Neuronal stem cell (in vitro differentiated cells): ENCODE results near the gene SMIM44.

Source experiments
- DNase-seq: peaks from one replicate; pipeline ENCODE4 v3.0.0-alpha.2; 2013; ENCODE audit warnings: low spot score
- H2AFZ ChIP-seq: one replicate; pipeline ENCODE4 v1.6.1; 2013; ENCODE audit warnings: mild to moderate bottlenecking, low read length, inconsistent platforms
- H2AK5ac ChIP-seq: 2 replicates; pipeline ENCODE4 v1.6.1; 2013; ENCODE audit warnings: low read depth, mild to moderate bottlenecking, inconsistent platforms, low read length, moderate library complexity, mixed read lengths
- H2BK120ac ChIP-seq: 2 replicates; pipeline ENCODE4 v1.6.1; 2013; ENCODE audit warnings: low read depth, mild to moderate bottlenecking, inconsistent platforms, low read length, moderate library complexity, mixed read lengths
- H2BK12ac ChIP-seq: one replicate; pipeline ENCODE4 v1.6.1; 2013; ENCODE audit warnings: low read length, inconsistent platforms
- H2BK15ac ChIP-seq: 2 replicates; pipeline ENCODE4 v1.6.1; 2013; ENCODE audit warnings: mild to moderate bottlenecking, low read length, inconsistent platforms, mixed read lengths
- H2BK5ac ChIP-seq: one replicate; pipeline ENCODE4 v1.6.1; 2013; ENCODE audit warnings: inconsistent platforms, mild to moderate bottlenecking, low read length, moderate library complexity
- H3K14ac ChIP-seq: one replicate; pipeline ENCODE4 v1.6.1; 2013; ENCODE audit warnings: low read length, inconsistent platforms
- H3K18ac ChIP-seq: 2 replicates; pipeline ENCODE4 v1.6.1; 2013; ENCODE audit warnings: low read length, inconsistent platforms
- H3K23ac ChIP-seq: 2 replicates; pipeline ENCODE4 v1.6.1; 2013; ENCODE audit warnings: low read depth, mild to moderate bottlenecking, mixed read lengths, low read length, inconsistent platforms; ENCODE audit not compliant: poor library complexity
- H3K27ac ChIP-seq: replicated peaks from 3 replicates; pipeline ENCODE4 v1.5.1; 2013; ENCODE audit warnings: low read length, inconsistent platforms
- H3K27me3 ChIP-seq, 3 experiments: 2 replicates each; pipeline ENCODE4 v1.6.1; 2013; ENCODE audit warnings: low read length in 3 of 3, mild to moderate bottlenecking in 2 of 3, inconsistent platforms in 1 of 3, low read depth in 1 of 3, mixed read lengths in 1 of 3, moderate library complexity in 1 of 3; ENCODE audit not compliant: control insufficient read depth in 3 of 3, insufficient read depth in 3 of 3
- H3K36me3 ChIP-seq, 2 donors: replicated peaks in 1 of 2; 2 replicates each; pipeline ENCODE4 v1.6.1; 2013; ENCODE audit warnings: low read length in 2 of 2; ENCODE audit not compliant: control insufficient read depth in 2 of 2, insufficient read depth in 2 of 2
- H3K4ac ChIP-seq: 2 replicates; pipeline ENCODE4 v1.6.1; 2013; ENCODE audit warnings: inconsistent platforms, mild to moderate bottlenecking, low read length, moderate library complexity
- H3K4me1 ChIP-seq, 2 donors: 1 replicate in 1 of 2; 2 replicates in 1 of 2; pipeline ENCODE4 v1.6.1; 2013; ENCODE audit warnings: low read length in 2 of 2, low read depth in 1 of 2; ENCODE audit not compliant: control insufficient read depth in 2 of 2, insufficient read depth in 1 of 2
- H3K4me2 ChIP-seq: one replicate; pipeline ENCODE4 v1.6.1; 2013; ENCODE audit warnings: mild to moderate bottlenecking, low read length, inconsistent platforms; ENCODE audit not compliant: insufficient read depth, poor library complexity, severe bottlenecking
- H3K4me3 ChIP-seq, 2 donors: 2 replicates each; pipeline ENCODE4 v1.5.1; 2013; ENCODE audit warnings: low read length in 2 of 2, mild to moderate bottlenecking in 2 of 2, inconsistent platforms in 1 of 2, moderate library complexity in 1 of 2
- H3K79me1 ChIP-seq: one replicate; pipeline ENCODE4 v1.6.1; 2013; ENCODE audit warnings: low read depth, mild to moderate bottlenecking, inconsistent platforms, low read length, moderate library complexity
- H3K9ac ChIP-seq: one replicate; pipeline ENCODE4 v1.6.1; 2013; ENCODE audit warnings: mild to moderate bottlenecking, low read depth, low read length, inconsistent platforms; ENCODE audit not compliant: poor library complexity
- H3K9me3 ChIP-seq, 2 donors: replicated peaks in 1 of 2; 2 replicates each; pipeline versions ENCODE3 to v1.6.1; 2013; ENCODE audit warnings: low read length in 2 of 2, mild to moderate bottlenecking in 2 of 2, inconsistent platforms in 1 of 2, low read depth in 1 of 2, mixed read lengths in 1 of 2, moderate library complexity in 1 of 2; ENCODE audit not compliant: control insufficient read depth in 2 of 2, insufficient read depth in 1 of 2
- H4K8ac ChIP-seq: one replicate; pipeline ENCODE4 v1.6.1; 2013; ENCODE audit warnings: low read depth, mild to moderate bottlenecking, inconsistent platforms, low read length, moderate library complexity
- H4K91ac ChIP-seq: one replicate; pipeline ENCODE4 v1.6.1; 2013; ENCODE audit warnings: low read length, low read depth, mild to moderate bottlenecking, inconsistent platforms; ENCODE audit not compliant: poor library complexity
- WGBS, 2 donors: extraction: QIAGEN DNeasy Blood & Tissue Kit; methylation state at CpG; one replicate each; pipeline ENCODE4 v1.1.7; 2013; ENCODE audit warnings: missing lambda C conversion rate in 2 of 2, mixed read lengths in 1 of 2; ENCODE audit not compliant: insufficient read length in 2 of 2, insufficient replicate concordance in 1 of 2; ENCODE audit errors: extremely low coverage in 2 of 2; 5-methylcytosine and 5-hydroxymethylcytosine counted together

Gene SMIM44

DNA sequence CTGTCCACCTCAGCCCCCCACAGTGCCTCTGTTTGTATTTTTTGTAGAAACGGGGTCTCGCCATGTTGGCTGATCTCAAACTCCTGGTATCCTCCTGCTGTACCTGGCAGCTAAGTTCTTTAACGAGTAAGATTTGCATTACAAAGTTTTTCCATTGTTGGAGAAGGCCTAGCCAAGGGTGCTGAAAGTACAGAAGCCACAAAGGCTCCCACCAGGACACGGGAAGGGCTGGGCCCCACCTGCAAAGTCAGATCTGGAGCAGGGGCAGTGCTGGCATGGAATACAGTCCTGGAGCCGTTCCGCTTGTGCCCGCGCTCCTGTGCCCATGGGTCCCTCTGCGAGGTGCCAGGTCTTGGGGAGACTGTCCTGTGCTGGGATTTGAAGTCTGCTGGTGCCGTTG lies 35.0 kb upstream of the SMIM44 start:
- H3K23ac ChIP-seq = no peak overlapping the region
- H3K36me3 ChIP-seq = peaks cover 14 to 83% of the 10 kb centered on the region in 2 donors
- H4K91ac ChIP-seq = no peak overlapping the region
- no peak overlapping the region for H2BK12ac ChIP-seq
- no peak overlapping the region for H2AFZ ChIP-seq
- peaks cover 0 to 2% (median 0%) of the 10 kb centered on the region in 3 experiments for H3K27me3 ChIP-seq
- no peaks in the 10 kb centered on the region for H3K9me3 ChIP-seq
- no peak overlapping the region for H3K4me3 ChIP-seq
- no peak overlapping the region for H3K4ac ChIP-seq
- no peaks in the 10 kb centered on the region for H3K4me1 ChIP-seq
- H4K8ac ChIP-seq = no peak overlapping the region
- H3K9ac ChIP-seq = no peak overlapping the region
- H2AK5ac ChIP-seq = no peak overlapping the region
- H3K14ac ChIP-seq = no peak overlapping the region
- H2BK120ac ChIP-seq = no peak overlapping the region
- no peak for DNase-seq
- H3K27ac ChIP-seq = no peak overlapping the region
- peaks cover 51% of the 10 kb centered on the region for H3K79me1 ChIP-seq
- H3K4me2 ChIP-seq = peak overlapping the region; percentile 2
- peak overlapping the region; percentile 39 for H2BK5ac ChIP-seq
- H2BK15ac ChIP-seq = no peak overlapping the region
- no peak overlapping the region for H3K18ac ChIP-seq
- no CpG with 5 or more reads among the region's 10 CpGs for WGBS, 2 donors

DNA sequence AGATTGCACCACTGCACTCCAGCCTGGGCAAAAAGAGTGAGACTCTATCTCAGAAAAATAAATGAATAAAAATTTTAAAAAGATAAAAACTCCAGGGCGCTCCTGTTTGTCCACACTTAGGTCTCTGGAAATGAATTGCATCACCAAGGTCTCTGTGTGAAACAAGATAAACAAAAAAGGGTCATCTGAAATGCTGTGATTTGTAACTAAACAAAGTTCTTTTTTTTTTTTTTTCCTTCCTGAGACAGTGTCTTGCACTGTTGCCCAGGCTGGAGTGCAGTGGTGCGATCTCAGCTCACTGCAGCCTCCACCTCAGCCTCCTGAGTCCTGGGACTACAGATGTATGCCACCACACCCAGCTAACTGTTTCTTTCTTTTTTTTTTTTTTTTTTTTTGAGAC lies 34.4 kb upstream of the SMIM44 start:
- Histone ChIP-seq H3K36me3 (peaks cover 12 to 83% of the 10 kb centered on the region in 2 donors), H2AK5ac (no peak overlapping the region), H3K27ac (no peak overlapping the region), H4K8ac (no peak overlapping the region), H3K4me3 (no peak overlapping the region), H3K4me1 (no peaks in the 10 kb centered on the region), H3K4ac (no peak overlapping the region), H3K9ac (no peak overlapping the region), H2BK120ac (no peak overlapping the region), H3K14ac (no peak overlapping the region), H2BK15ac (no peak overlapping the region), H3K4me2 (no peak overlapping the region), H4K91ac (no peak overlapping the region), H3K9me3 (no peaks in the 10 kb centered on the region), H3K18ac (no peak overlapping the region), H2AFZ (no peak overlapping the region), H3K23ac (no peak overlapping the region), H3K79me1 (peaks cover 52% of the 10 kb centered on the region), H2BK12ac (no peak overlapping the region), H3K27me3 (peaks cover 0 to 2% (median 0%) of the 10 kb centered on the region in 3 experiments), H2BK5ac (no peak overlapping the region)
- no peak for DNase-seq
- no CpG with 5 or more reads among the region's 2 CpGs for WGBS, 2 donors

GRCh38 chr19:3516675-3517207 lies 33.5 kb upstream of the SMIM44 start:
- Histone ChIP-seq H3K18ac (no peak overlapping the region), H2AFZ (no peak overlapping the region), H3K36me3 (peaks cover 9 to 81% of the 10 kb centered on the region in 2 donors), H3K9ac (no peak overlapping the region), H4K91ac (no peak overlapping the region), H3K4me3 (no peak overlapping the region), H3K9me3 (no peaks in the 10 kb centered on the region), H3K79me1 (peaks cover 54% of the 10 kb centered on the region), H2BK15ac (no peak overlapping the region), H2BK12ac (no peak overlapping the region), H3K27me3 (no peaks in the 10 kb centered on the region), H4K8ac (peak overlapping the region; percentile 43), H3K14ac (no peak overlapping the region), H3K27ac (no peak overlapping the region), H3K4me1 (no peaks in the 10 kb centered on the region), H2BK5ac (peak overlapping the region; percentile 17), H2AK5ac (no peak overlapping the region), H3K4ac (no peak overlapping the region), H3K4me2 (no peak overlapping the region), H2BK120ac (no peak overlapping the region), H3K23ac (no peak overlapping the region)
- WGBS, 2 donors = no CpG with 5 or more reads among the region's 15 CpGs
- DNase-seq = no peak

- Histone ChIP-seq H3K18ac (no peak overlapping the region), H3K4me1 (no peaks in the 10 kb centered on the region), H2BK15ac (no peak overlapping the region), H3K9me3 (no peaks in the 10 kb centered on the region), H3K4ac (no peak overlapping the region), H4K8ac (no peak overlapping the region), H4K91ac (no peak overlapping the region), H3K14ac (no peak overlapping the region), H2AFZ (no peak overlapping the region), H3K9ac (no peak overlapping the region), H2AK5ac (no peak overlapping the region), H3K4me2 (no peak overlapping the region), H3K36me3 (peaks cover 11 to 81% of the 10 kb centered on the region in 2 donors), H2BK5ac (peak overlapping the region; percentile 17), H3K23ac (no peak overlapping the region), H2BK120ac (no peak overlapping the region), H2BK12ac (no peak overlapping the region), H3K27me3 (no peaks in the 10 kb centered on the region), H3K27ac (no peak overlapping the region), H3K79me1 (peaks cover 57% of the 10 kb centered on the region), H3K4me3 (no peak overlapping the region)
- no CpG with 5 or more reads among the region's 15 CpGs for WGBS, 2 donors
- DNase-seq = no peak
Measured at GRCh38 chr19:3515891-3516422, 32.7 kb upstream of the SMIM44 start.
